Keratinocyte (primary cell): ENCODE results near the gene ZMYND8.

Source experiments
- EZH2 ChIP-seq: IDR thresholded peaks from one replicate; pipeline ENCODE4 v1.6.1; 2012; ENCODE audit warnings: inconsistent platforms, mild to moderate bottlenecking, low read length, moderate library complexity
- TF ChIP-seq, protein P1 (sequence below), 3 experiments: IDR thresholded peaks in 1 of 3; conservative IDR thresholded peaks in 1 of 3; optimal IDR thresholded peaks in 1 of 3; 2 replicates in 2 of 3; 3 replicates in 1 of 3; pipeline versions ENCODE3 to v1.5.1; 2011; ENCODE audit warnings: low read length in 3 of 3, mild to moderate bottlenecking in 3 of 3, moderate library complexity in 2 of 3, control low read depth in 1 of 3, inconsistent platforms in 1 of 3; ENCODE audit not compliant: insufficient read depth in 2 of 3; ENCODE audit errors: extremely low read depth in 1 of 3

DNA sequence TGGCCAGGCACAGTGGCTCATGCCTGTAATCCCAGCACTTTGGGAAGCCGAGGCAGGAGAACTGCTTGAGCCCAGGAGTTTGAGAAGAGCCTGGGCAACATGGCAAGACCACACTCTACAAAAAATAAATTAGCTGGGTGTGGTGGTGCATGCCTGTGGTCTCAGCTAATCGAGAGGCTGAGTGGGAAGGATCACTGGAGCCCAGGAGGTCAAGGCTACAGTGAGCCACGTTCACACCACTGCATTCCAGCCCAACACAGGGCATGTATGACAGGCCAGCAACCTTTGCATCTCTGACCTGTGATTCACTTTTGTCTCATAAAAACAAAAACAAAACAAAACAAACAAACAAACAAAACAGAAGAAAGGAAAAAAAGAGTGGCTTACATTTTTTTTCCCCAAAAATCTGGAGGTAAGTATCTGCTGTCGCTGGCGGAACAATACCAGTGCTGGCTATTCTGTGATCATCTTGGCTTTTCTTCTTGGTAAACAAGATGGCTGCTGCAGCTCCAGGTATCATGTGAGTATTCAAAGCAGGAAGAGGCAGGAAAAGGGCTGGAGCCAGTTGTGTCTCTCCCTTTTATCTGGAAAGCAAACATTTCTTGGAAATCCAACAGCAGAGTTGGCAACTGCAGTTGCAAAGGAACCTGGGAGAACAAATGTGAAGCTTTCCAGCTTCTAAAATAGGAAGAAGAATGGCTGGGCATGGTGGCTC is 40.4 kb upstream of the ZMYND8 start:
- TF ChIP-seq, protein P1, sequence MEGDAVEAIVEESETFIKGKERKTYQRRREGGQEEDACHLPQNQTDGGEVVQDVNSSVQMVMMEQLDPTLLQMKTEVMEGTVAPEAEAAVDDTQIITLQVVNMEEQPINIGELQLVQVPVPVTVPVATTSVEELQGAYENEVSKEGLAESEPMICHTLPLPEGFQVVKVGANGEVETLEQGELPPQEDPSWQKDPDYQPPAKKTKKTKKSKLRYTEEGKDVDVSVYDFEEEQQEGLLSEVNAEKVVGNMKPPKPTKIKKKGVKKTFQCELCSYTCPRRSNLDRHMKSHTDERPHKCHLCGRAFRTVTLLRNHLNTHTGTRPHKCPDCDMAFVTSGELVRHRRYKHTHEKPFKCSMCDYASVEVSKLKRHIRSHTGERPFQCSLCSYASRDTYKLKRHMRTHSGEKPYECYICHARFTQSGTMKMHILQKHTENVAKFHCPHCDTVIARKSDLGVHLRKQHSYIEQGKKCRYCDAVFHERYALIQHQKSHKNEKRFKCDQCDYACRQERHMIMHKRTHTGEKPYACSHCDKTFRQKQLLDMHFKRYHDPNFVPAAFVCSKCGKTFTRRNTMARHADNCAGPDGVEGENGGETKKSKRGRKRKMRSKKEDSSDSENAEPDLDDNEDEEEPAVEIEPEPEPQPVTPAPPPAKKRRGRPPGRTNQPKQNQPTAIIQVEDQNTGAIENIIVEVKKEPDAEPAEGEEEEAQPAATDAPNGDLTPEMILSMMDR (optimal IDR thresholded peaks at IDR 0.05 in 1 of 3, IDR thresholded peaks at IDR 0.05 in 1 of 3, conservative IDR thresholded peaks at IDR 0.05 in 1 of 3; ENCODE audit: extremely low read depth in 1 of 3, insufficient read depth in 2 of 3, low read length in 3 of 3), result no peak
- TF ChIP-seq EZH2, result no peak
